ENCODE data around the gene MAP3K5. TPM values are rescaled to one million over a fixed set of nuclear protein-coding genes. Genes with fewer than 3 reads are reported as not detected.

Gene MAP3K5
- total and polyA plus RNA-seq, 12 donors, result 41.9 to 306 (median 215) TPM

DNA sequence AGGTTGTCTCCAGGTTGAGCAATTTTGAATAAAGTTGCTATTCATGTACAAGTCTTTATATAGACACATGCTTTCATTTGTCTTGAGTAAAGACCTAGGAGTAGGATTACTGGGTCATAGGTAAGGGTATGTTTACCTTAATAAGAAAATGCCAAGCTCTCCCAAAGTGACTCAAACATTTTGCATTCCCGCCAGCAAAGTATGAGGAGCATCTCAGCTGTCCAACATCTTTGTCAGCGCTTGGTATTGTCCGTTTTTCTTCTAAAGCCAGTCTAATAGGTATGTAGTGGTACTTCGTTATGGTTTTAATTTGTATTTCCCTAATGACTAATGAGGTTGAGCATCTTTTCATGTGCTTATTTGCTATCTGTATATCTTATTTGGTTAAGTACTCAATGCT lies 67.2 kb downstream of the MAP3K5 start:
- TF ChIP-seq, protein P1, sequence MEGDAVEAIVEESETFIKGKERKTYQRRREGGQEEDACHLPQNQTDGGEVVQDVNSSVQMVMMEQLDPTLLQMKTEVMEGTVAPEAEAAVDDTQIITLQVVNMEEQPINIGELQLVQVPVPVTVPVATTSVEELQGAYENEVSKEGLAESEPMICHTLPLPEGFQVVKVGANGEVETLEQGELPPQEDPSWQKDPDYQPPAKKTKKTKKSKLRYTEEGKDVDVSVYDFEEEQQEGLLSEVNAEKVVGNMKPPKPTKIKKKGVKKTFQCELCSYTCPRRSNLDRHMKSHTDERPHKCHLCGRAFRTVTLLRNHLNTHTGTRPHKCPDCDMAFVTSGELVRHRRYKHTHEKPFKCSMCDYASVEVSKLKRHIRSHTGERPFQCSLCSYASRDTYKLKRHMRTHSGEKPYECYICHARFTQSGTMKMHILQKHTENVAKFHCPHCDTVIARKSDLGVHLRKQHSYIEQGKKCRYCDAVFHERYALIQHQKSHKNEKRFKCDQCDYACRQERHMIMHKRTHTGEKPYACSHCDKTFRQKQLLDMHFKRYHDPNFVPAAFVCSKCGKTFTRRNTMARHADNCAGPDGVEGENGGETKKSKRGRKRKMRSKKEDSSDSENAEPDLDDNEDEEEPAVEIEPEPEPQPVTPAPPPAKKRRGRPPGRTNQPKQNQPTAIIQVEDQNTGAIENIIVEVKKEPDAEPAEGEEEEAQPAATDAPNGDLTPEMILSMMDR (IDR thresholded peaks at IDR 0.05), result no peak
- TF ChIP-seq POLR2A (IDR thresholded peaks at IDR 0.05), result no peak
- Histone ChIP-seq H3K9me3 (replicated peaks in 1 of 3) (peaks cover 0 to 5% (median 0%) of the 10 kb centered on the region in 3 donors), H3K27me3 (no peaks in the 10 kb centered on the region), H3K36me3 (replicated peaks in 1 of 2) (no peaks in the 10 kb centered on the region), H3K4me1 (replicated peaks in 1 of 2) (peaks cover 21 to 55% of the 10 kb centered on the region in 2 donors), H3K27ac (peak overlapping the region in 1 of 5 donors; percentile 2), H3K4me3 (no peak overlapping the region)
- intact Hi-C loops (cut with DNase I), result no loop called here
- DNase-seq, result no peak
- 94 to 98% (median 98%) methylated on average over 4 of the region's 4 CpGs for WGBS, 4 donors

DNA sequence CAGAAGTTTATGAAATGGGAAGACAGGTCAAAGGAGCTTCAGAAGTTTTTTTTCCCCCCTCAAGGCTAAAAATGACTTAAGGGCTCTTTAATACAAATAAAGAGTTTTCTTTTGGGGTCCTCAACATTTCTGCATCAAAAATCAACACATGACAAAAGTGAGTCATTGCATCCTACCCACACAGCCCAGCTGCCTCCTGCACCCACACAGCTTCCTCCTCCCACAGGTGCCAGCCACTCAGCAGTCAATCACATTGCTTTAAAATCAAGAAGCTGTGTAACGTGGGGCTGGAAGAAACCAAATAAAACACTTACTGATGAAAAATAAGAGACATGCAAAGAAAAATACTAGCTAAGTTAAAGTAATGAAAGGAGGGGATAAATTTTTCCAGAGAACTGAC lies 68.5 kb downstream of the MAP3K5 start:
- intact Hi-C loops (cut with DNase I), result no loop called here
- 5 to 19% (median 16%) methylated on average over 1 of the region's 1 CpG for WGBS, 4 donors
- no peak overlapping the region for H3K4me3 ChIP-seq
- H3K36me3 ChIP-seq (replicated peaks in 1 of 2), result no peaks in the 10 kb centered on the region
- peaks cover 0 to 5% (median 0%) of the 10 kb centered on the region in 3 donors for H3K9me3 ChIP-seq (replicated peaks in 1 of 3)
- no peak for DNase-seq
- no peaks in the 10 kb centered on the region for H3K27me3 ChIP-seq
- no peak overlapping the region for H3K27ac ChIP-seq
- H3K4me1 ChIP-seq (replicated peaks in 1 of 2), result peaks cover 12 to 55% of the 10 kb centered on the region in 2 donors
- TF ChIP-seq, protein P1 (IDR thresholded peaks at IDR 0.05), result no peak
- TF ChIP-seq POLR2A (IDR thresholded peaks at IDR 0.05), result no peak

DNA sequence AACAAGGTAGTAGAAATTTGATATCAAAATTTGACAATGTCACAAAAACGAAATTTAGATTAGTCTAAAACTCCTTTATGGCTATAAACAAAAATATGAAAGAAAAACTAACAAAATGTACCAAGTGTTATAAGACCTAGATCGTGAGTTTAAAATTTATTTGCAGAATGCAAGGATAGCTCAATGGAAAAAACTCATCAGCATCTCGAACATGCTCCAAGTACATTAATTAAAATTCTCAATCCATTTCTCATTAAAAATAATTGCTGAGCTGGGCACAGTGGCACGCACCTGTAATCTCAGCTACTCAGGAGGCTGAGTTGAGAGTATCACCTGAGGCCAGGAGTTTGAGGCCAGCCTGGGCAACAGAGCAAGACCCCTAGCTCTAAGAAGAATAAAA lies 70.8 kb downstream of the MAP3K5 start:
- Histone ChIP-seq H3K4me1 (replicated peaks in 1 of 2) (peaks cover 15 to 55% of the 10 kb centered on the region in 2 donors), H3K36me3 (replicated peaks in 1 of 2) (no peaks in the 10 kb centered on the region), H3K9me3 (replicated peaks in 1 of 3) (peaks cover 0 to 5% (median 0%) of the 10 kb centered on the region in 3 donors), H3K27ac (no peak overlapping the region), H3K4me3 (no peak overlapping the region), H3K27me3 (no peaks in the 10 kb centered on the region)
- TF ChIP-seq, protein P1 (IDR thresholded peaks at IDR 0.05), result no peak
- no peak for TF ChIP-seq POLR2A (IDR thresholded peaks at IDR 0.05)
- WGBS, 4 donors, result 86 to 98% (median 87%) methylated on average over 4 of the region's 4 CpGs
- no peak for DNase-seq
- intact Hi-C loops (cut with DNase I), result no loop called here

DNA sequence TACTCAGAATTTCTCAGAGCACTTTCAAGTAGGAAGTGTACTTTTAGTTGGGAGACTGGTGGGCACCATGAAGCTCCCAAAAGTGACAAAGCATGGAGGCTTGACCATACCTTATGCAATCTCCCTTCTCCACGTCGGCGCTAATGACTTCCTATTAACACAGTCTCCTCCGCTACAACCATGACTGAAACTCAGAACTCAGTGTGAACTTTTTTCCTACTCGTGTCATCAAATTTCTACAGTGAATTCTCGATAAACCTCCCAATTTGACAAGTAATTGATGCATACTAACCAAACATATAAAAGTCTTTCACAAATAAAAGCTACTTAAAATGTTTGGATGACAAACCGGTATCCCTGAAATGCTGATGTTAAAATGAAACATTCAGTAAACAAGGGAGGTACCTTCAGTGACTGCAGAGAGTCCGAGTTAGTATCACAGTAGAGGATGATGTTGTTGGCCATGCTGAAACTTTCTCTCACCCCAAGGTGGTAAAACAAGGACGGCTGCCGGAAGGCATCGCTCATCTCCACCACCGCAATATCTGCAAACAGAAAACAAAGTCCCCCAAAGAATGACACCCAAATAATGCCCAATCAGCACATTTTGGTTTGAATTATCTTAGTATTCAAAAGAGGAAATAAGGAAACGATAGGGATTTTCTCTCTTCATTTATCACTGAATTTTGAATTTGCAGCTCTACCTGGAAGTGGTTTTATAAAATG lies 72.1 kb downstream of the MAP3K5 start:
- 78 to 86% (median 81%) methylated on average over 13 of the region's 13 CpGs for WGBS, 4 donors
- H3K4me1 ChIP-seq (replicated peaks in 1 of 2), result peaks cover 21 to 55% of the 10 kb centered on the region in 2 donors
- TF ChIP-seq, protein P1 (IDR thresholded peaks at IDR 0.05), result no peak
- no peak for TF ChIP-seq POLR2A (IDR thresholded peaks at IDR 0.05)

More for the DNA sequence above, 72.1 kb downstream of the MAP3K5 start:
- intact Hi-C loops (cut with DNase I), result no loop called here
- H3K36me3 ChIP-seq (replicated peaks in 1 of 2), result no peaks in the 10 kb centered on the region
- H3K9me3 ChIP-seq (replicated peaks in 1 of 3), result peaks cover 0 to 5% (median 0%) of the 10 kb centered on the region in 3 donors
- H3K27me3 ChIP-seq, result no peaks in the 10 kb centered on the region
- peak overlapping the region in 1 of 5 donors; percentile 6 for H3K27ac ChIP-seq
- DNase-seq, result no peak
- H3K4me3 ChIP-seq, result no peak overlapping the region

Data from adrenal gland (tissue), 12 donors.